Neural progenitor cell (in vitro differentiated cells): Measurements from ENCODE around the gene TBC1D3B.

Source experiments
- EZH2 ChIP-seq: fragments of 200-600 bp; sonication (generic); IDR thresholded peaks from 2 replicates; pipeline ENCODE4 v1.6.1; 2017; ENCODE audit warnings: antibody characterized with exemption, mild to moderate bottlenecking, moderate library complexity
- EZH2phosphoT487 ChIP-seq: fragments of 200-600 bp; sonication (generic); IDR thresholded peaks from 2 replicates; pipeline ENCODE4 v1.6.1; 2017; ENCODE audit warnings: antibody characterized with exemption
- TF ChIP-seq, protein P1 (sequence below): fragments of 200-600 bp; sonication (generic); IDR thresholded peaks from 2 replicates; pipeline ENCODE4 v1.5.1; 2017; ENCODE audit warnings: antibody characterized with exemption, mild to moderate bottlenecking

DNA sequence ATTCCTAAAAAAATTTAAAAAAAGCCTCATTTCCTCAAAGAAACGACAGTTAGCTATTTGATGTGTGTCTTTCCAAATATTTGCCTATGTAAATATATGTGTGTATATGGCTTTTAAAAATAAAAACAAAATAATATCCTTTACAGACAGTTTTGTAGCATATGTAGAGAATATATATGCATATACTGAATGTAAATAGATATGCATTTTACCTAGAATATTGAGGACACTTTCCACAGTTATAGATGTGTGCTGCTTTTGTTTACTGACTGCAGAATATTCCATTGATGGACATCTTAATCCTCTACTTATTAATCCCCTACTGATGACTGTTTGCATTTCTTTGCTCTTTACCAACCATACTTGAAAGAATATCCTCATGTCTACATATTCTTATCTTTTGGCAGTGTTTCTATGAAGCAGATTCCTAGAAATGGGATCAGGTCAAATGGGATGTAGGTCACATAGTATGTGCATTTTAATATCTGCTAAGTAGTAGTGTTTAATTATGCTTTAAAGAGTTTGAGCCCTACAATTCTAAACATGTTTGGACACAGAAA is 16.9 kb upstream of the TBC1D3B start:
- TF ChIP-seq, protein P1, sequence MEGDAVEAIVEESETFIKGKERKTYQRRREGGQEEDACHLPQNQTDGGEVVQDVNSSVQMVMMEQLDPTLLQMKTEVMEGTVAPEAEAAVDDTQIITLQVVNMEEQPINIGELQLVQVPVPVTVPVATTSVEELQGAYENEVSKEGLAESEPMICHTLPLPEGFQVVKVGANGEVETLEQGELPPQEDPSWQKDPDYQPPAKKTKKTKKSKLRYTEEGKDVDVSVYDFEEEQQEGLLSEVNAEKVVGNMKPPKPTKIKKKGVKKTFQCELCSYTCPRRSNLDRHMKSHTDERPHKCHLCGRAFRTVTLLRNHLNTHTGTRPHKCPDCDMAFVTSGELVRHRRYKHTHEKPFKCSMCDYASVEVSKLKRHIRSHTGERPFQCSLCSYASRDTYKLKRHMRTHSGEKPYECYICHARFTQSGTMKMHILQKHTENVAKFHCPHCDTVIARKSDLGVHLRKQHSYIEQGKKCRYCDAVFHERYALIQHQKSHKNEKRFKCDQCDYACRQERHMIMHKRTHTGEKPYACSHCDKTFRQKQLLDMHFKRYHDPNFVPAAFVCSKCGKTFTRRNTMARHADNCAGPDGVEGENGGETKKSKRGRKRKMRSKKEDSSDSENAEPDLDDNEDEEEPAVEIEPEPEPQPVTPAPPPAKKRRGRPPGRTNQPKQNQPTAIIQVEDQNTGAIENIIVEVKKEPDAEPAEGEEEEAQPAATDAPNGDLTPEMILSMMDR = no peak
- TF ChIP-seq EZH2phosphoT487 (no peak), EZH2 (no peak)
